GM21717 (cell line): ENCODE data around the gene SLC12A8.

Source experiments
- ATAC-seq: cut with Tn5 transposase; IDR thresholded peaks from one replicate; pipeline ENCODE4 v1.9.1; 2021; ENCODE audit warnings: mild to moderate bottlenecking, moderate library complexity; ENCODE audit not compliant: unreplicated experiment

Gene SLC12A8

DNA sequence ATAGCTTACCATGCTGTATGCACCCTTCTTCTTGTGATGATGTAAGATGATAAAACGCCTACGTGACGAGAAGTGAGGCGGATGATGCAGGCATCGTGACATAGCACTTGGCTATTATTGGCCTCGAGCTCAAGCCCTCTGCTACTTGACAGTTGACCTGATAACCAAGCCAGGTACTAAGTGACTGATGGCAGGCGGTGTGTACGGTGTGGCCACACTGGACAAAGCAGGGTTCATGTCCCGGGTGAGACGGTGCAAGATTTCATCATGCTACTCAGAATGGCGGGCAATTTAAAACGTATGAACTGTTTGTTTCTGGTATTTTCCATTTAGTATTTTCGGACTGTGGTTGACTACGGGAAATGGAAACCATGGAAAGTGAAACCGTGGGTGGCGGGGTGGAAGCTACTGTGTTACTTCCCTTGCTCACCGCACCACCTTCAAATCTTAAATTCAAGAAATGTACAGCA lies 57.7 kb downstream of the SLC12A8 start:
- ATAC-seq: no peak

DNA sequence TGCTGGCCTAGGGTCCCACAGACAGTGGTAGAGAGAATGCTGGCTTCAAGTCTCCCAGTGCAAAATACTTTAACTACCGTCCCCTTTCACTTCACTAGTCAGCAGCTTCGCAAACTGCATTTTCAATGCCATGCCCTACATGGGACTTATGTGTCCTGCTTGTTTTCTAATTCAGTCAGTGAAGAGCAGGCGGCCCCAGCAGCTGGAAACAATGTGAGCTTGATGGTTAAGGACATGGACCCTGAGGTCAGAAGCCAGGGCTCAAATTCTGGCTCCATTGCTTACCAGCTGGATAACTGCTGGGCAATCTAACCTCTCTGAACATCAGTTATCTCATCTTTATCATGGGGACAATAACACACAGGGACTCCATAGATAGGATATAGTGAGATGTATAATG lies 58.4 kb downstream of the SLC12A8 start:
- no peak for ATAC-seq

DNA sequence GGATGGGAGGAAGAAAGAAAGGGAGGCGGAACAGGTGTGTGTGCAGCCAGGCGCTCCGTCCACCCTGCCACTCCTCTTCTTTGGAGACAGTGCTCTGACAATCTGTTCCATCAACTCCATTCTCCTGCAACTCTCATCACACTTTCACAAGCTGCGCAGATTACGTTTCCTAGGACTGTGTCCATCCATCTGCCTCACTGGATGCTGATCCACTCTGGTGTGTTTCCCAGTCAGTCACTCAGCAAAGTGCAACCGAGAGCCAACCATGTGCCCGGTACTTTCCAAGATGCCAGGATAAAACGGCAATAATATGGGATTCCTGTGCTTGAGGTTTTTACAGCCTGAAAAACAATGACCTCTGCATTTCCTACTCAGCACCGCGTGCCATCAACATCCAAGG lies 59.6 kb downstream of the SLC12A8 start:
- ATAC-seq: no peak

DNA sequence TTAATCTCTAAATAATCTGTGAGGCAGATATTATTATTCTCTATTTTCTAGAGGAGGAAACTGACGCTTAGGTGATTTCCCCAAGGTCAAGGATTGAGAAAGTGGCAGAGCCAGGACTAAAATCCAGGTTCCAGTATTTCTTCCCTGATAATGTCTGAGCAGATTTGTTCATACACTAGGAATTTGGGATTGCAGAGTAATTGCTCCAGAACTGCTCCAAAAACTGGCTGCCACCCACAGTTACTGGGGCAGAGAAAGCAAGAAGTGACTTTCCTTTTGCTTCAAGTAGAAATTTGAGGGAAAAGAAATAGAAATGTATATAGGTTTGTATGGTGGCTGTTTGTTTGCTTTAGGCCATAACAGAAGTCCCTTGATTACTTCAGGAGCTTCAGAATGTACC lies 60.6 kb downstream of the SLC12A8 start:
- ATAC-seq: no peak

DNA sequence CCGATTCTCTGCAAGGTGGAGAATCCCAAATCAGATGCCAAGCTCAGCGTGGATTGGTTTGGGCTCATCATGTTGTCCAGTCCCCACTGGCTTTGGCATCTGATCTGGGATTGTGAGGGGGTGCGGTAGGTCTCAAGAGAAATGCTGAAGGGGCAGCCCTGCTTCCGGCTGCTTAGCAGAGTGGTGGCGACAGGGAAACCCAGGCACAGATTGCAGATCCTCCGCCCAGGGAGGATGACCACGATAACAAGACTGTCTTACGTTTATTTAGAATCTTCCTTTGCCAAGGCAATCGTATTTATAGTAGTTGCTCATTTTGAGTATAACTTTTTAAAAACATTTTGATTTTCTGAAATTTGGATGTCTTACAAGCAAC lies 61.1 kb downstream of the SLC12A8 start:
- no peak for ATAC-seq

DNA sequence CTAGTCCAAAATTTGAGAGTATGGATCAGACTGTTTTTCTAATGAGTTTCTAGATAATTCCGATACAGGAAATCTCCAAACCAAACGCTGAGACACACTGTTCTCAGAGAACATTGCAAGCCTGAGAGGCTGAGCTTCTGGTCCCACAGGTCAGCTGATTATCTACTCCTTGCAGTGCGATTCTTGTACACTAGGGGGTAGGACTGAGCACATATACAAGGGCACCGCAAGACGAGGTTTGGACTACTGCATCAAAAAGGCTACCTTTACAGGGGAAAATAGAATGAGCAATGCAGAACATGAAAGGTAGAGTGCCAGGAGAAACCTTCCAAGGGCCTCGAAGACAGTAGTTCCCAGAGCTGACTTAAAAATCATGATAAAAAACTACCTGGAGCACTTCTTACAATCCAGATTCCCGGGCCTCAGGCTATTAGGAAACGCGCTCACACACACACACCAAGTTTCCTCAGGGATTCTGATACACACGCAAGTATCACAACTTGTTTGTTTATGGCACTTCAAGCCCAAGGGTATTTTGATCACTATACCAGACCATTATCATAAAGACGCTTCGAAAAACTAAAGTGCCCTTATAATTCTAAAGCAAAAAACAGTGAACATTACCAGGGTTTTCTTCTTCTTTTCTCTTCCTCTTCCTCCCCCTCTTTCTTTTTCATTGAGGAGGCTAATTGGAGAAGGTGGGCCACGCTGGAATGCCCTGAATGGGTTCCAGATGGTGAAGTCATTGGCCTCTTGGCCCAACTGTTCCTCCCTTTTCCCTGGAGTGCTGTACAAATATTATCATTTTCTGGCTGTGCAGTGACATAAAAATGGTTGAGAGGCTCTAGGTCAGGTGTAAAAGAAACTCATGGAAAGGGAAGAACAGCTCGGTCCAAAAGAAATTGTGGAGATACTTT lies 61.8 kb downstream of the SLC12A8 start:
- no peak for ATAC-seq

DNA sequence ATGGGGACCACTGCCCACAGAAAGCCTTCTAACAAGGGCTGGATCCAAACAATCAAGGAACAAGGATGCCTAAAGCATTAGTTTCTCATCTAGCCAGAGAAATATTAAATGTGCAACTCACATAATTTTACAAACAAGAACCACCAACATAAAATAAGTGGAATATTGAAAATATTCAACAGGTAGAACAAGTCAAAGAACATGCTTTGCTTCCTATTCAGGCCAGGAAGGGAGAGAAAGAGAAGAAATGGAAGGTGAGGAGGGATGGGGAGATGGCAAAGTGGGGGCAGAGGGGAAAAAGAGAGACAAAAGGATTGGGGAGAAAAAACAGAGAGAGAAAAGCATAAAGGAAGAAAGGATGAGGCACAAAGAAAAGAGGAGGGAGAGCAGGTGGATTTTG lies 63.1 kb downstream of the SLC12A8 start:
- no peak for ATAC-seq

DNA sequence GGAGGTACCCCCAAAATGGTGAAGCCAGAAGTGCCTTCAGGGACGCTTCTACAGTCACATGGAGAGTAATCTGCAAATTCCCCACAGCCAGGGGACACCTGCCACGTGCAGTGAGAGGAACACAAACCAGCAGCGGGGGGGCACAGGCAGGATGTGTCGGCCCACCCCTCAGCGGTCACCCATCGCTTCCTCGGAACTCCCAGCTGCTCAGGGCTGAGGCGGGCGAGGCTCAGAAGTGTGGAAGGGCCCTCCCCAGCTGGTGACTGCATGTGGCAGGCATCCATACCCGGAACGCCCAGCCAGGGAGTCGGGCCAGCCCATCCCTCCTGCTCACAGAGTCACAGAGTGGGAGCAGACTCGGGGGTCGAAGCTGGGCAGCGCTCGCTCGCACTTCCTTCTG lies 63.7 kb downstream of the SLC12A8 start:
- ATAC-seq: no peak

DNA sequence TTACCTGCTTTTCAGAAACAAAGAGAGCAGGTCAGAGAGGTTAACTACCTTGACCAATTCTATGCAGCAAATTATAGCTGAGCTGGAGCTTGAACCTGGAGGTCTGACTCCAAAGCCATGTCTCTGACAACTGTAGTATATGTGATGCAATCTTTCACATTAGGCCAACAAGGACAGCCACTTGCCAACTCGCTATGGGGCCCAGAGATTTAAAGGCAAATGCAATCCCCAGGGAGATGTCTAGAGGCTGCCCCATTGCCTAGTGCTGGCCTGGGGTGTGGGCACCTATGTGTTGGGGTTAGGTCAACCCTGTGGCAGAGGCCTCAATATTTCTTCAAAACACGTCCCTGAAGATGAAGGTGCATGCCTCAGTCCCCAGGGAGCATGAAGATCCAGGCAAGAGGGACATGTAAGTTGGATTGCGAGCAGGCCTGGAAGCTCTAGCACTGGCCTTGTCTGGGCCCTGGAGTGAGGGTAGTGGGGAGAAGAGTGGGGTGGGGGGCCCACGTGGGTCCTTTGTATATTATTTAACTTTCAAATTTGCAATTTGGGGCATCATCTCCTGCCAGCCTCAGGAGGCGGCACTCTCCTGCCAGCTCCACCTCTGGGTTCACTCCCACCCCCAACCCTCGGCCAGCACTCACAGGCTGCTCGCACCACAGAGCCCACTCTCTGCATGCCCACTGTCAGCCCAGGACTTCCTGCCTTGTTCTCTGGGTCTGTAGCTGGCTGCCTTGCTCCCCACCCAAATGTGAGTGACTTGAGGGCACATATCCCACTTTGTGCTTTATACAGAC lies 64.3 kb downstream of the SLC12A8 start:
- ATAC-seq: no peak

DNA sequence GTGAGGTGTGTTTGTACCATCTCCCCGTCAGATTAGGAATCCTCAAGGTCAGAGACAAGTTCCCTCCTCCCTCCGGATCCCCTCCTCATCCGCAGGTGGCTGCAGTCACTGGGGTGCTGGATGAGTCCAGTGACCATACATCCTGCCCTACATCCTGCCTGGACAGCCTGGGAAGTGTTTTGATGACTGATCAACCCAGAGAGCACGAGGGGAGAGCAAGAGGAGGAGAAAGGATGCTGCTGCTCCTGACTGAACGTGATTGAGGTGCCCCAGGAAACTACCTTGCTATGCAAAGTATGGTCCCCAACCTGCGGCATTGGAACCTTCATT lies 65.1 kb downstream of the SLC12A8 start:
- ATAC-seq: no peak

DNA sequence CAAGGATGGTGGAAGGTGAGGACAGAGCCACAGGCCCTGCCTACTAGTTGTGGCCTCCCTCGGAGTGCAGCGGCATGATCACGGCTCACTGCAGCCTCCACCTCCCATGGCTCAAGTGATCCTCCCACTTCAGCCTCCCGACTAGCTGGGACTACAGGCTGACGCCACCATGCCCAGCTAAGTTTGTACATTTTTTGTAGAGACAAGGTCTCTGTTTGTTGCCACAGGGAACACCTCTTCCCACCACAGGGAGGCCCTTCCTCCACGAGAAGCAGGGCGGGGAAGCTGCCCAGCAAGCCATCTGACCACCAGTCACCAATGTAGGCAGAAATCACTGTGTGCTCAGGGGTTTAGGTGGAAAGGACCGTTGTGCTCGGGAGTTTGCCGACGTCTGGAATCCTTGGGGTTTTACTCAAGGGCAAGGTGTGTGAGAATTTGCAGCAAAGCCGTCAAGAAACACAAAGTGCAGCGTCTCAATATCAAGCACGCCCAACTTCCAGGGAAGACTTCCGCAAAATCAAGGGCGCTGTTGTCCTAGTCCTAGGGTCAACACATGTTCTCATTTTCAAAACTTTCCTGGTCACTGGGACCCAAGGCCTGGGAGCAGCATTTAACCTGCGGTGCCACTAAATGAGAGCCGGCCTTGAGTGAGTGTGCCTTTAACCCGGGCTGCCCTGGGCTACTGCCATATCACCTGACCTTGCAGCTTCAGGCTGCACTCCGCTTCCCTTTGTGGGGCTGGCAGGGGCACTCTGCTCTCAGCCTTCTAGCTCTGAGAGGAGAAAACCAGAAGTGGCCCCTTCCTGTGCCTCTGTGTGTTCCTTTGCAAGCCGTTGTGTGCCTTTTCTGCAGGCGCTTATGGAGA lies 65.7 kb downstream of the SLC12A8 start:
- ATAC-seq: no peak

DNA sequence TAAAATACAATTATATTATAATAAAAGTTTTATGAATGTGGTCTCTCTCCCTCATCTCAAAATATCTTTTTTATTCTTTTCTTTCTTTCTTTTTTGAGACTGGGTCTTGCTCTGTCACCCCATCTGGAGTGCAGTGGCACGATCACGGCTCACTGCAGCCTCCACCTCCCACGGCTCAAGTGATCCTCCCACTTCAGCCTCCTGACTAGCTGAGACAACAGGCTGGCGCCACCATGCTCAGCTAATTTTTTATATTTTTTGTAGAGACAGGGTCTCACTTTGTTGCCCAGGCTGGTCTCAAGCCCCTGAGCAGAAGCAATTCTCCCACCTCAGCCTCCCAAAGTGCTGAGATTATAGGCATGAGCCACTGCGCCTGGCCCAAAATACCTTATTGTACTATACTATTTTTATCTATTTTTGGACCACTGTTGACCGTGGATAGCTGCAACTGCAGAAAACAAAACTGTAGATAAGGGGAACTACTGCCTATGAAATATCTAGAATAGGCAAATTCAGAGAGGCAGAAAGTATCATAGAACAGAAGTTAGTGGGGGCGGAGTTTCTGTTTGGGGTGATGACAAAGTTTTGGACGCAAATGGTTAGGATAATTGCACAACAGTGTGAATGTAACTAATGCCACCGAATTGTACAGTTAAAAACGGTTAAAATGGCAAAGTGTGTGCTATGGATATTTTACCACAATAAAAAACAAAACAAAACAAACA lies 66.6 kb downstream of the SLC12A8 start:
- no peak for ATAC-seq

DNA sequence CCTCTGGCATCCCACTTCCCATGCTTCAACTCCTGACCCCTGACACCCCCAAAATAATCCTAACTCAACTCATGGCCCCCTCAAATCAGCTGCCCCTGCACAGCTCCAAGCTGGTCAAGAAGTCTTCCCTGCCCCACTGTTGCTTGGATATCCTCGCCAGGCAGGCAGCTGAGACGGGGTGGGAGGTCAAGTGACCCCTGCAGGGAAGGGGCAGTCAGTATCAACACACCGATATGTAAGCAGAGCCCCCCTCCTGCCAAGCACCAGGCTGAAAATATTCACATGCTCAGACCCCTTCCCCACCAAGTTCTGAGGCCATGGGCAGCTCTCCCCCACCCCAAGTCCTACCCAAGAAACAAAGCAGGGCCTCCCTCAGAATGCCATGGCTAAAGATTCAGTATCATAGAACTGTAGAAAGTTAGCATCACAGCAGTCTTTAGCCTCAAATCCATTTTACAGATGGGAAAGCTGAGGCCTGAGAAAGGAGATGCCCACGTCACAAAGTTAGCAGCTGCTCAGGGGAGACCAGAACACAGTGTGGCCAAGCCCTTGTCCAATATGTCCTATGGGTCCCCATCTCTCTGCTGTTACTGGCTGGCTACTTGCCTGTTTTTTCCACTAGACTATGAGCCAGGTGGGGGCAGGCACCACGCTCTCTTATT lies 67.8 kb downstream of the SLC12A8 start:
- ATAC-seq: no peak

DNA sequence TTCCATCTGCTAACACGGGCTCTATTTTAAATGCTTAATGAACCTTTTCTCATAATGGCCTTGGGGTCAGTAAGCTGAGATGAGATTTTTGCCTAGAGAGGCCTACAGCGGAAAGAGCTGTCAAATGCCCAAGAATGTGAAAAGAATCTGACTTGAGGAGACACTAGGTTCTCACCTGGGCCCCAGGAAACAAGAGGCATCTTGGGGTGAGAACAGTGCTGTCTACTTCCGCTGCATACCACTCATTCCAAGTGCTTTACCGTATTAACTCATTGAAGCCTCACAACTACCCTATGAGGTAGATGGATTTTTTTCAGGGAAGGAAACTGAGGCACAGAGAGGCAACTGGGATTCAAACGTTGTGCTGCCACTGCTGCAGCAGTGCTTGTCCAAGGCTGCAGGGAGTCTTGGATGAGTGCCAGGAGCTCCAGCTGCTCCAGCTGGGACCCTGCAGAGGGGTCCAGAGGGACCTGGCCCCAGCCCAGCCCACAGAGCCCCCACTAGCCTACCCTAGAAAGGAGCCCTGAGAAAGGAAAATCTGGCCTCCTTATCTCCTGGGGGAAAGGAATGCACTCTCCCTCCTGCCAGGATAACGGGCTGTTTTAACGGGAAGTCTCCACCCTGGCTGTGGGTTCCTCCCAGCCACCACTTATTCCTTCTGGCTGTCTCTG lies 68.4 kb downstream of the SLC12A8 start:
- no peak for ATAC-seq

DNA sequence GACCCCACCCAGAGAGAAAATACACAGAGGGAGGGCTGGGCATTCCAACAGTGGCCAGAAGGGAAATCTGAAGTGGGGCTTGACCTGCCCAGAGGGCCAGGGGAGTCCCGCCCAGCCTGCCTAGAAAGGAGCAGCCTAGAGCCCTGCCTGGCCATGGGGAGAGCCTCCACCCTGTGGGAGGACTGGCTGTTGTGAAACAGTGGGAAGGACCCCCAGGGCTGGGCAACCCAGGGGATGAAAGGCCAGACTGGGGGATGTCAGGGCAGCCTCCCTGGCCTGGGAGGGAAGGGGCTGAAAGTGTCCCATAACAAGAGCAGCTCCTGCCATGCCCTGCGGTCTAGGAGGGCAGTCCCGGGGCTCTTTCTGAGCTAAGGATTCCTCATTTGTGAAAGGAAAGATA lies 69.0 kb downstream of the SLC12A8 start:
- ATAC-seq: no peak

DNA sequence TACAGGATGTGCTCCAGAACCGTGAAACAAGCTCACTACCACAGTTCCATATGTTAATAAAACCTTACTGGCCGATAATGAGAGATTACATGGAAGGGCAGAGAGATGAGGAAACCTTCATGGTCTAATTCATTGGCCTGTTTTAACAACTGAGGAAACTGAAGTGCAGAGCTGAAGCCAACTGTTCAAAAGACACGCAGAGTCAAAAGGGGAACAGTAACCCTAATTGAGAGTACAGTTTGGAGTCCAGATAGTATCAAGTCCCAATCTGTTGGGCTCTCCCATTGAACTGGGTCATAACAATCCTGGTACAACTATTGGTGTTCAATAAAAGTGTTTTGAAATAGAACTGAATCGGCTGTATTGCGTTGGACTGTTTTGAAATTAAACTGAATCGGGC lies 69.6 kb downstream of the SLC12A8 start:
- no peak for ATAC-seq

DNA sequence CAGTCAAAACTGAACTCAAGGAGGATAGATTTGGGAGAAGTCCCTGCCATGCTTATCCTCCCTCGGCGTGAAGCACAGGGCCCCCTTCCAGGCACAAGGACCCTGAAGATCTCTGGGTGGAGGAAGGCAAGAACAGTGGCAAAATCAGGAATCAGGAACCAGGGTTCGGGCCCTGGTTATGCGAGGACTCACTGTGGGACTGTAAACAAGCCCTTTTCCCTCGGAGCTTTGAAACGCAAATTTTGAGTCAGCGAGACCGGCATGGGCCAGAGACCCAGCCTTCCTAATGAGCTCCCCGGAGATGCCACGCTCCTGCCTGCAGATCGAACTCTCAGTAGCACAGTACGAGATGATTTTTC lies 70.1 kb downstream of the SLC12A8 start:
- ATAC-seq: no peak

DNA sequence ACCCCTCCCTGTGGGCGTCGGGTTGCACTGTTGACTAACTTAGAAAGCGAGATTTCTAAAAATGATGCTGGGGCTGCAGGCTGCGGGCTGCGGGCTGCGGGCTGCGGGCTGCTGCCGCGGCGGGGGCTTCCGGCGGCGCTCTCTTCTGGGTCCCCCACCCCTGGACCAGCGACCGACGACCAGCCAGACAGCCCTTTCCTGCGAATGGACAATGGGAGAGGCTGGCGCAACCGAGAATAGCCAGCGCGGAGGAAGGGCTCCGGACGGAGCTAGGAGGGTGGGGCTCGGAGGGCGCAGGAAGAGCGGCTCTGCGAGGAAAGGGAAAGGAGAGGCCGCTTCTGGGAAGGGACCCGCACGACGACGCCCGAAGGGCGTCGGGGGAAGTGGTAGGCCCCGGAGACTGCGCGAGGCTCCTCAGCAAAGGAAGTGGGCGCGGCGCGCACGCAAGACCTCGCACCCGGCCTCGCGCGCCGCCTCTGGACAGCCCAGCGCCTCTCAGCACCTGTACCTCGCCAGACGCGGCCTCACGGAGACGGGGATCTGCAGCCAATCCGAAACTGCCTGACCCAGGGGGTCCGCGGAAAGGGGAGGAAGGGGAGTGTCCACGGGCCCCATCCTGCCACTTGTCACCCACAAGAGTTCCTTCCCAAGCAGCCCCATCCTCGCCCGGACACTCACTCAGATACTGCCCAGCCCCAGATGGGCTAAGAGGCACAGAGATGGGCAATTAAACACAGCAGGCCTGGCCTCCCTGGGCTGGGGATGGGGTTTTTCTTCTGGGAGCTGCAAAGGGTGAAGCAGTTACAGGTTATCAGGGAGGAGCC lies 70.7 kb downstream of the SLC12A8 start:
- peak; percentile 50 for ATAC-seq
